CD14-positive monocyte (primary cell): ENCODE measurements around the gene RYR3. TPM values are rescaled to one million over a fixed set of nuclear protein-coding genes. Genes with fewer than 3 reads are reported as not detected.

Experiments used
- DNase-seq, 3 donors: peaks; one replicate each; pipeline ENCODE4 v3.0.0-alpha.2; 2011 to 2022
- H2AFZ ChIP-seq: 2 replicates; pipeline ENCODE4 v1.6.0; 2012; ENCODE audit warnings: mild to moderate bottlenecking, low read depth, low read length, inconsistent platforms; ENCODE audit not compliant: insufficient read depth, poor library complexity, severe bottlenecking
- H3K27ac ChIP-seq, 2 donors: 1 replicate in 1 of 2; 2 replicates in 1 of 2; pipeline ENCODE4 v1.5.1; 2012 to 2013; ENCODE audit warnings: low read length in 2 of 2, control low read depth in 1 of 2, inconsistent platforms in 1 of 2, low read depth in 1 of 2, mild to moderate bottlenecking in 1 of 2
- H3K27me3 ChIP-seq, 2 donors: one replicate each; pipeline versions ENCODE4 v1.6.0 to v1.6.1; 2011 to 2013; ENCODE audit warnings: low read length in 2 of 2; ENCODE audit not compliant: control insufficient read depth in 2 of 2, insufficient read depth in 2 of 2
- H3K36me3 ChIP-seq, 2 donors: replicated peaks in 1 of 2; 1 replicate in 1 of 2; 2 replicates in 1 of 2; pipeline versions ENCODE4 v1.5.1 to v1.6.1; 2012 to 2013; ENCODE audit warnings: low read length in 2 of 2, control low read depth in 1 of 2, inconsistent platforms in 1 of 2, mild to moderate bottlenecking in 1 of 2; ENCODE audit not compliant: insufficient read depth in 2 of 2, control insufficient read depth in 1 of 2
- H3K4me1 ChIP-seq, 2 donors: 1 replicate in 1 of 2; 2 replicates in 1 of 2; pipeline versions ENCODE4 v1.5.1 to v1.6.1; 2012 to 2013; ENCODE audit warnings: low read length in 2 of 2, control low read depth in 1 of 2, inconsistent platforms in 1 of 2, mild to moderate bottlenecking in 1 of 2, moderate library complexity in 1 of 2; ENCODE audit not compliant: insufficient read depth in 2 of 2, control insufficient read depth in 1 of 2
- H3K4me2 ChIP-seq: replicated peaks from 2 replicates; pipeline ENCODE3; 2012; ENCODE audit warnings: low read length, moderate library complexity, mild to moderate bottlenecking; ENCODE audit not compliant: poor library complexity, severe bottlenecking; ENCODE audit errors: extremely low read depth
- H3K4me3 ChIP-seq, 3 experiments: fragments of 200-600 bp in 1 of 3; sonication (generic) in 1 of 3; replicated peaks in 1 of 3; 1 replicate in 2 of 3; 2 replicates in 1 of 3; pipeline ENCODE4 v1.5.1; 2011 to 2013; ENCODE audit warnings: low read length in 3 of 3, mild to moderate bottlenecking in 3 of 3, control low read depth in 2 of 3, low read depth in 2 of 3, inconsistent platforms in 1 of 3, moderate library complexity in 1 of 3
- H3K79me2 ChIP-seq: 2 replicates; pipeline ENCODE4 v1.6.0; 2012; ENCODE audit warnings: mild to moderate bottlenecking, control low read depth, inconsistent platforms, low read length, moderate library complexity; ENCODE audit not compliant: insufficient read depth
- H3K9ac ChIP-seq: 2 replicates; pipeline ENCODE4 v1.6.0; 2017; ENCODE audit warnings: low read length, mild to moderate bottlenecking; ENCODE audit not compliant: insufficient read depth, poor library complexity, severe bottlenecking
- H3K9me3 ChIP-seq, 2 donors: replicated peaks in 1 of 2; 1 replicate in 1 of 2; 2 replicates in 1 of 2; pipeline versions ENCODE4 v1.5.1 to v1.6.1; 2012 to 2013; ENCODE audit warnings: low read length in 2 of 2, control low read depth in 1 of 2; ENCODE audit not compliant: control insufficient read depth in 1 of 2, insufficient read depth in 1 of 2
- H4K20me1 ChIP-seq: 2 replicates; pipeline ENCODE4 v1.6.0; 2012; ENCODE audit warnings: mild to moderate bottlenecking, low read length, control low read depth, moderate library complexity; ENCODE audit not compliant: insufficient read depth
- H3K27ac Mint-ChIP-seq, 7 donors: one replicate each; pipeline ENCODE4 v1.8.0; 2020; ENCODE audit warnings: mild to moderate bottlenecking in 7 of 7, mixed read lengths in 7 of 7, moderate library complexity in 6 of 7, inconsistent platforms in 2 of 7
- H3K27me3 Mint-ChIP-seq, 3 donors: one replicate each; pipeline ENCODE4 v1.8.0; 2021 to 2022; ENCODE audit warnings: low read depth in 3 of 3, mild to moderate bottlenecking in 3 of 3, mixed read lengths in 3 of 3, moderate library complexity in 3 of 3, inconsistent platforms in 1 of 3
- H3K36me3 Mint-ChIP-seq, 2 donors: one replicate each; pipeline ENCODE4 v1.8.0; 2020; ENCODE audit warnings: mixed read lengths in 2 of 2, inconsistent platforms in 1 of 2, mild to moderate bottlenecking in 1 of 2
- H3K4me1 Mint-ChIP-seq: one replicate; pipeline ENCODE4 v1.8.0; 2020; ENCODE audit warnings: mild to moderate bottlenecking, mixed read lengths
- H3K4me3 Mint-ChIP-seq, 2 donors: one replicate each; pipeline ENCODE4 v1.8.0; 2020; ENCODE audit warnings: mild to moderate bottlenecking in 2 of 2, mixed read lengths in 2 of 2, moderate library complexity in 1 of 2
- H3K9me3 Mint-ChIP-seq, 7 donors: one replicate each; pipeline ENCODE4 v1.8.0; 2020 to 2022; ENCODE audit warnings: mixed read lengths in 7 of 7, mild to moderate bottlenecking in 6 of 7, moderate library complexity in 6 of 7, inconsistent platforms in 2 of 7
- CTCF ChIP-seq: fragments of 200-600 bp; IDR thresholded peaks from one replicate; pipeline ENCODE4 v1.8.0; 2022; ENCODE audit warnings: antibody characterized with exemption, mild to moderate bottlenecking
- WGBS: methylation state at CpG from one replicate; pipeline ENCODE4 v1.1.5; 2013; ENCODE audit warnings: missing lambda C conversion rate; ENCODE audit not compliant: insufficient coverage; 5-methylcytosine and 5-hydroxymethylcytosine counted together
- intact Hi-C, 2 donors: fragments of 100-400 bp; cut with micrococcal nuclease; formaldehyde crosslinking; loops; one replicate each; pipeline versions ENCODE4 v1.15.0 to v1.15.1; 2023
- polyA plus RNA-seq, 3 donors: library from polyadenylated mRNA; depleted of rRNA in 1 of 3; unstranded in 2 of 3; stranded (reverse) in 1 of 3; fragments of 300-500 nt in 2 of 3; fragments of >200 nt in 1 of 3; fragmentation: Illumina TruSeq in 2 of 3; gene quantifications; 1 replicate in 2 of 3; 2 replicates in 1 of 3; pipeline ENCODE4 v1.2.3, GENCODE V29; 2012 to 2021

RYR3 gene
- polyA plus RNA-seq, 3 donors: not detected

GRCh38 chr15:33641069-33641468 is 330.3 kb downstream of the RYR3 start:
- H3K4me1 ChIP-seq: no peaks in the 10 kb centered on the region
- H3K27me3 ChIP-seq: no peaks in the 10 kb centered on the region
- H3K4me3 ChIP-seq: no peak overlapping the region
- 81% methylated on average over 4 of the region's 4 CpGs for WGBS
- H3K4me2 ChIP-seq: no peak overlapping the region
- DNase-seq: no peak
- H4K20me1 ChIP-seq: no peaks in the 10 kb centered on the region
- H3K9ac ChIP-seq: no peak overlapping the region
- Mint-ChIP-seq H3K4me1 (peaks cover 4% of the 10 kb centered on the region), H3K27ac (no peak overlapping the region), H3K9me3 (no peaks in the 10 kb centered on the region), H3K27me3 (peaks cover 0 to 6% (median 5%) of the 10 kb centered on the region in 3 donors), H3K4me3 (no peak overlapping the region), H3K36me3 (no peaks in the 10 kb centered on the region)
- TF ChIP-seq CTCF: no peak
- no peak overlapping the region for H3K27ac ChIP-seq
- intact Hi-C loops: no loop called here
- no peaks in the 10 kb centered on the region for H3K36me3 ChIP-seq
- H2AFZ ChIP-seq: no peak overlapping the region
- no peaks in the 10 kb centered on the region for H3K79me2 ChIP-seq
- H3K9me3 ChIP-seq: no peaks in the 10 kb centered on the region

- H3K36me3 ChIP-seq: no peaks in the 10 kb centered on the region
- no peak for DNase-seq
- no peak overlapping the region for H3K4me3 ChIP-seq
- H4K20me1 ChIP-seq: no peaks in the 10 kb centered on the region
- Mint-ChIP-seq H3K27me3 (peaks cover 0 to 10% (median 5%) of the 10 kb centered on the region in 3 donors), H3K4me1 (peaks cover 4% of the 10 kb centered on the region), H3K36me3 (no peaks in the 10 kb centered on the region), H3K27ac (no peak overlapping the region), H3K9me3 (no peaks in the 10 kb centered on the region), H3K4me3 (no peak overlapping the region)
- no peak overlapping the region for H3K27ac ChIP-seq
- no peaks in the 10 kb centered on the region for H3K27me3 ChIP-seq
- H2AFZ ChIP-seq: no peak overlapping the region
- no peaks in the 10 kb centered on the region for H3K9me3 ChIP-seq
- no peaks in the 10 kb centered on the region for H3K4me1 ChIP-seq
- H3K79me2 ChIP-seq: no peaks in the 10 kb centered on the region
- intact Hi-C loops: no loop called here
- WGBS: 94% methylated on average over 5 of the region's 9 CpGs
- no peak overlapping the region for H3K4me2 ChIP-seq
- no peak overlapping the region for H3K9ac ChIP-seq
- TF ChIP-seq CTCF: no peak
Measured at GRCh38 chr15:33644304-33644703, 333.5 kb downstream of the RYR3 start.
